Stimulated activated CD8-positive, alpha-beta memory T cell treated with anti-CD3 and anti-CD28 coated beads, Interleukin-7, amount 100 ng/mL, for 1 hour (primary cell): ENCODE measurements around the gene TMED6.

Experiments
- DNase-seq, 2 donors: peaks; one replicate each; pipeline ENCODE4 v3.0.0-alpha.2; 2020; ENCODE audit warnings: low read depth in 2 of 2

TMED6 gene

GRCh38 chr16:69351309-69352027, at the start of gene TMED6:
TMED6 (minus strand) TSS chr16:69351786; CDS start chr16:69351753, 33 bp downstream.
- DNase-seq: no peak

GRCh38 chr16:69399361-69399760, 47.8 kb upstream of the TMED6 start:
- DNase-seq: no peak

GRCh38 chr16:69397821-69398521, 46.4 kb upstream of the TMED6 start:
- DNase-seq: no peak

- DNase-seq: peak; percentile 37 to 57
These were observed 44.8 kb upstream of the TMED6 start for GRCh38 chr16:69396187-69397061.

GRCh38 chr16:69395859-69396186, 44.2 kb upstream of the TMED6 start:
- no peak for DNase-seq

GRCh38 chr16:69393898-69394849, 42.6 kb upstream of the TMED6 start:
- DNase-seq: no peak

- DNase-seq: no peak
These were observed 35.0 kb upstream of the TMED6 start for GRCh38 chr16:69386596-69386995.

- DNase-seq: no peak
These were observed 33.4 kb upstream of the TMED6 start for GRCh38 chr16:69384974-69385373.

- no peak for DNase-seq
These were observed 30.8 kb upstream of the TMED6 start for GRCh38 chr16:69382421-69382820.

GRCh38 chr16:69381231-69381630, 29.6 kb upstream of the TMED6 start:
- no peak for DNase-seq

- DNase-seq: no peak
These were observed 27.2 kb upstream of the TMED6 start for GRCh38 chr16:69378760-69379159.

- no peak for DNase-seq
These were observed 26.4 kb upstream of the TMED6 start for GRCh38 chr16:69378036-69378435.

GRCh38 chr16:69376393-69377059, 24.9 kb upstream of the TMED6 start:
- no peak for DNase-seq

- DNase-seq: no peak
These were observed 21.4 kb upstream of the TMED6 start for GRCh38 chr16:69373019-69373418.

GRCh38 chr16:69371564-69371963, 20.0 kb upstream of the TMED6 start:
- DNase-seq: no peak

- no peak for DNase-seq
These were observed 17.3 kb upstream of the TMED6 start for GRCh38 chr16:69368866-69369265.

- DNase-seq: no peak
These were observed 16.4 kb upstream of the TMED6 start for GRCh38 chr16:69367980-69368379.

GRCh38 chr16:69366431-69366830, 14.8 kb upstream of the TMED6 start:
- DNase-seq: no peak

GRCh38 chr16:69365901-69366300, 14.3 kb upstream of the TMED6 start:
- no peak for DNase-seq

- DNase-seq: no peak
These were observed 12.5 kb upstream of the TMED6 start for GRCh38 chr16:69364088-69364487.

- no peak for DNase-seq
These were observed 11.7 kb upstream of the TMED6 start for GRCh38 chr16:69363281-69363717.
